CD4-positive, alpha-beta T cell treated with Interleukin-17A for 4 hours (primary cell): ENCODE data around the gene ATOH8.

ENCODE experiments used
- DNase-seq: peaks from one replicate; pipeline ENCODE4 v3.0.0-alpha.2; 2020; ENCODE audit warnings: mixed read lengths

Gene ATOH8

DNA sequence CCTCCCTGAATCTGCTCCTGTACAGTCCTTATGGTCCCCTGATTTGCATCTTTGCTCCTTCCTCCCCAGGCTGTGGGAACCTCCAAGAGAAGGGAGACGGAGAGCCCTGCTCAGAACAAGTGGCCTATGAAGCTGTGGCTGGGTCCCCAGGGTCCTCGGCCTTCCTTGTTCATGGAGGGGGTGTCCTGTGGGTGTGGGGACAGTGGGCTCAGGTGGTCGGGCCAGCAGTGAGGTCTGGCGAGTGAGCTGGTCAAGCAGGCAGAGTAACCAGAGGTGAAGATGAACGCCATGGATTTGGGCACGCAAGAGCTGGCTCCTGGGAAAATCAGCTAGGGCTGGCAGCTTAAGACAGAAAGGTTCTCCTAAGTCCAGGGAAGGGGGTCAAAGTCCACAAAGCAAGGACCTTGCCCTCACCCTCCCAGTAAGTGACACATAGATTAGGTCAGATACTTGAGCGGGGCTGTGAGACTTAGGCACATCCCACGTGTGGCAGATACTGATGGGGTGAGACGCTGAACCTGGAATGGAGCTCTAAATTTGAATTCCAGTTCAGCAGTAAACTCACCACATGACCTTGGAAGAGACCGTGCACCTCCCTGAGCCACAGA is 34.8 kb upstream of the ATOH8 start:
- no peak for DNase-seq

DNA sequence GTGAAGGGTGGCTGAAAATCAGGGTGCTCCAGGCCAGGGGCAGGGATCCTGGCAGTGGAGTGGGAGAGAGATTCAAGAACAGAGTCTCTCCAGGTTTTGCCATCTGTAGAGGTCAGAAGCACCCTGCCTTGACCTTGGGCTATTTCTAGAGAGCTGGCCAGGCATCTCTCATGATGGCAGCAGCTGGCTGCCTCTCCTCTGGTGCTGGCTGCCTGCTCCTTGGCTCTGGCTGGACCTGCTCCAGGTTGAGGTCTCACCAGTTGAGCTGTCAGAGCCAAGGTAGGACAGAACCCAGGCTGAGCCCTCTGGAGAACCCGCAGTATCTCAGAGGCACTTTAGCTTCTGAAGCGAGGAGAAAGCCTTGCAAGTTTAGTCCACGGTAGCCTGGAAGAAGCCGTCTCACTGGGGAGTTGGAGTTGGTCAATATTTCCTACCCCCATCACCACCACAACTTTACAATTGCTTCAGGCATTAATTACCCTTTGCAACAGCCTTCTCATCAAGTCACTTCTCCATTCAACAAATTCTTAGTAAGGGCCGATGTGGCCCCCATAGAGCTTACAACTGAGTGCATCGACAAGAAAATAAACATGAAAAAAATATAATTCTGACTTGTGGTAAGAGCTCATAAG is 34.1 kb upstream of the ATOH8 start:
- DNase-seq, result no peak

DNA sequence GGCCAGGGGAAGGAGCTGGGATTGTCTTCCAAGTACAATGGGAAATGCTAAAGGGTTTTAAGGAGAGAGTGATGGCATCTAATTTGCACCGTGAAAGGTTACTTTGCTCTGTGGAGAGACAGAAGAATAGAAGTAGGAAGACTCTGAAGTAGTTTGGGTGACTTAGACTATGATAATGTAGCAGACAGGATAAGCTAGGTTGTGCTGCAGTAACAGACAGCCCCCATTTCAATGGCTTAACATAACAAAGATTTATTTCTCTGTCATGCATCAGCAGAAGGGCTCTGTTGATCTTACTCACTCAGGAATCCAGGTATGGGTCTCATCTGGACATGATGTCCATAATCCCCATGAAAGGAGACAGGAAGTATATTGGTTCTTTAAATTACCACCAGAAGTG is 33.3 kb upstream of the ATOH8 start:
- no peak for DNase-seq

DNA sequence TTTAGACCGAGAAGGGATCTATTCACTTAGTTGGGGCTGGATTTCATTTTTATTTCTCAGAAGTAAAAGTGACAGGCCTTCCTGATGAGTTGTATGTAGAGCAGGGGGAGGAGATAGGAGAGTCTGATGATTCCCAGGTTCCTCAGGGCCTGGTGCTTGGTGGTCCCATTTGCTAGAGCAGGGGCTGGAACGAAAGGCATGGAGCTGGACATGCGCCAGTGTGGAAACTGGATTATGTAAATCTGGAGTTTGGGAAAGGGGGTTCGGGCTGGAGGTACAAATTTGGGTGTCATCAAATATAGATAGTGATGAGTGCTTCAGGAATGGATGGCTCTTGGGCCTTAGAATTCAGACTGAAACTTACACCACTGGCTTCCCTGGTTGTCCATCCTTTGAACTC is 32.1 kb upstream of the ATOH8 start:
- no peak for DNase-seq

DNA sequence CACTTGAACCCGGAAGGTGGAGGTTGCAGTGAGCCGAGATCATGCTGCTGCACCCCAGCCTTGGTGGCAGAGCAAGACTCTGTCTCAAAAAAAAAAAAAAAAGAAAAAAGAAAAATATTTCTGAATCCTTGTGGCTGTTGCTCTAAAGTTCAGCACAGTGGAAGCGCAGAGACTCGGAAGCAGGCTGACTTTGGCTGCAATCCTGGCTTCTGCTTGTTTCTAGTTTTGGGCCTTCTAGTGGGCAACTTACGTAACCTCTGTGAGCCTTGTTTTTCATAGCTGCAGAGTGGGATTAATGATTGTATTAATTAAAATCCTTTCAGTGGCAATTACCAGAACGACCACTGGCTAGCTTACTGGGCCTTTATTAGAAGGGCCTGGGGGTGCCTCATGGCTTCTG is 31.3 kb upstream of the ATOH8 start:
- no peak for DNase-seq

DNA sequence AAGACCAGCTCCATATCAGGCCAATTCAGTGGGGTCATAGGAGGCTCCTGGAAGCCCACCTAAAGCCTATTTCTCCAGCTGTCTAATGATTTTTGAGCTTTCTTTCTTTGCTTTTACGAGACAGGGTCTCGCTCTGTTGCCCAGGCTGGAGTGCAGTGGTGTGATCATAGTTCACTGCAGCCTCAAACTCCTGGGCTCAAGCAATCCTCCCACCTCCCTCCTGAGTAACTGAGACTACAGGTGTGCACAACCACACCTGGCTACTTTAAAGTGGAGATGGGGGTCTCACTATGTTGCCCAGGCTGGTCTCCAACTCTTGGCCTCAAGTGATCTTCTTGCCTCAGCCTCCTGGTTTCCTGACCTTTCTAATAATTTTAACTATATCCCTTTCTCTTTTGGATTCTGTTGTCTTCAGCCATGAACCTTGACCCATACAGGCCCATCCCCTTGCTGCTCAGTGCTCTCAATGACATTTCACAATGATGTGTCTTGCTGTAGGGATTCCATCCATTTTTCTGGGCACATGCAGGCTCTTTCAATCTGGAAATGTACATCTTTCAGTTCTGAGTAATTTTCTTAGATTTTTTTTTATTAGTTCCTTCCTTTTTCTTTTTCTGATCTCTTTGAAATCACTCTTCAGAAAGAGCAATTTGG is 30.0 kb upstream of the ATOH8 start:
- DNase-seq, result no peak

DNA sequence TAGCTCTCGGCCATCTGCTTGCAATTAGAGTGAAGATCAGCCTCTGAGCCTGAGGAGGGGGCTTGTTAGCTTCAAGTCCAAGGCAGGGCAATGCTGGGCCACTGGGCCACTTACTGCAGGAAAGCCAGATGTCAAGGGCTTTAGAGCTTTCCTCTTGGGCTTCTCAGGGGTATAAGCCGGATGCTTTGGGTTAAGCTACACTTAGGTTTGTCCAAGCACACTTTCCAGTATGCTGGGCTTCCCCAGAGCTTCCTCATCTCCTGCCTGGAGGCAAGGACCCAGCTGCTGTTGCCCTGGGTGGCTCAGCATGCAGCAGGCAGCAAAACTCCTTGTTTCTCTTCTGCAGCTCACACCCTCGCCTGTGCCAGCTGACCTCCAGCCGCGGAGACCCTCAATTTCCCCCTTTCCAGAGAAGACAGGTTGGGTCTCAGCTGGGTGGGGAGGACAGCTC is 29.0 kb upstream of the ATOH8 start:
- DNase-seq, result no peak

DNA sequence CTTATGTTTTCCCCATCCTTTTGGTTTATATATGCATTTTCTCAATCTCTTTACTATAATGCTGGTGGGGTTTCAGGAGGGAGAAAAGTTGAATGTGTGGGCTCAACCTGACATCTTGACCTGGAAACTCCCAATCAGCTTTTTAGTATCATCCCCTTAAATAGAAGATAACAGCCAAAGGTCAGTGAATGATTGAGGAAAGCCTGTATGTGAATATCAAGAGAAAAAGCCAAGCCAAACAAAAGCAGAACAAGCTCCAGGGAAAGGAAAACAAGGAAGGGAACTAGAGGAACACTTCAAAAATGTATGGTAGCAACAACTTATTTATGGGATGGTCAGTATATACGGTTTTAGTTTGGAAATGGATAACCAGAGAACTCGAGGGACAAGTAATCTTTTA is 28.3 kb upstream of the ATOH8 start:
- no peak for DNase-seq

DNA sequence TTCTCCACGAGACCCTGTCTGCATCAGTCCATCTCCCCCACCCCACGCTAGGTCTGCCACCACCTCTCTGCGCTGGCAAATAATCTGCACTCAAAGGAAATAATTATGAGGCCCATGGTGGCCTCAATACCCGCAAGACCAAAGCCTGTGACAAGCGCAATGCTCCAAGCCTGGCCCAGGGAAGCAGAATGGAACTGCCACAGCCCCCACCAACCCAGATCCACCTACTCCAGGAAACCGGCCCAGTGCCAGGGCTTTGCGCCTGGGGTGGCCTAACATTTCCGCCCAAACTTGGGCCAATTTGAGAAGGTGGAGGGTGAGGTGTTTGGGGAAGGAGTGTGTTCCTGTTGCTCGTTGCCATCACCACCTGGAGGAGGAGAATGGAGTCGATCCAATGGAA is 26.0 kb upstream of the ATOH8 start:
- DNase-seq, result no peak

DNA sequence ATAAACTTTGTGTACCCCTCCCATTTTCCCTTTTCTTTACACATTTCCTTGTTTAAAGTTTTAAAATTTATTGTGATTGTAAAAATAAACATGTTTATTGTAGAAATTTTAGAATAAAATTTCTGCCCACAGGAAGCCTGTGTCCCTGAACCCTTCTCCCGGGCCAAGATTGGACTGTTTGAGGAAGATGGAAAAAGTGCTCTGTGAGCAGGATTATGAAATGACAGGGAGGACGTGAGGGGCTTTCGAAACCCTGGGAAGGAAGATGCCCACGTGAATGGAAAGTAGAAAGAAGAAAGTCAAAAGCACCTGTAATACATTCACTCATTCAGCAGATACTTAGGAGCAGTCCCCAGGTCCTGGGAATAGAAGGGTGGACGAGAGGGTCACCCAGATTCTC is 25.4 kb upstream of the ATOH8 start:
- DNase-seq, result no peak

DNA sequence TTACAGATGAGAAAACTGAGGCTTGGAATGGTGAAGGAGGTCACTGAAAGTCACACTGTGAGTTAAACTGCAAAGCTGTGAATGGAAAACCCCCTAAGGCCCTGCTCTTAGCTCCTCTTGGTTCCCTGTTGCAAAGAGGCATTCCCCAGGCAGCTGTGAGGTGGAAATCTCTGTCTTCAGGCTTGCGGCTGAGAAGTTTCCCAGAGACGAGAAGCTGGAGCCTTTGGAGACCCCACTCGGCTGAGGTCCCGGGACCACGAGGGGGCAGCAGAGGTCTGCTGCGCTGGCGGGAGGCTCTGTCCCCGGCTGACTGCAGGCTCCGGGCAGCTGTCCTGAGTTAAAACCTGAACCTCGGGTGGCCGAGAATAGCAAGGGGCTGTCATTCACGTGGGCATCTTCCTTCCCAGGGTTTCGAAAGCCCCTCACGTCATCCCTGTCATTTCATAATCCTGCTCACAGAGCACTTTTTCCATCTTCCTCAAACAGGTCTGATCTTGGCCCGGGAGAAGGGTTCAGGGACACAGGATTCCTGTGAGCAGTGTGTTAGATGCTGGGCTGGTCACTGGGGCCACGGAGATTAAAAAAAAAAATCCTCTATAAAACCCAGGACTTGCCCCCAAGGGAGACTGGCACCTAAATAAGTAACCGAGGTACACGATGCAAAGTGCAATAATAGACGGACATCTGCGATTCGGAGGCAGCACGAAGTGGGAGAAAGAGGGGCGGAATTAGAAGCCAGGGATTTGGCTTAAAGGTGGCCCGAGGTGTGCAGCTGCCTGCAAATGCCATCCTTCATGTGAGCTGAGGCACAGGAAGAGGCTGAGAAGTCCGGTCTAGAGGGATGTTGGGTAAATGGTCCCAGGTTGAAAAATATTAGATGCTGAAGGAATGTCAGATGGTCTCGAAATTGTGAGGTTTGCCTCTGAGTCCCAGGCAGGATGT is 24.6 kb upstream of the ATOH8 start:
- DNase-seq, result peak; percentile 77

DNA sequence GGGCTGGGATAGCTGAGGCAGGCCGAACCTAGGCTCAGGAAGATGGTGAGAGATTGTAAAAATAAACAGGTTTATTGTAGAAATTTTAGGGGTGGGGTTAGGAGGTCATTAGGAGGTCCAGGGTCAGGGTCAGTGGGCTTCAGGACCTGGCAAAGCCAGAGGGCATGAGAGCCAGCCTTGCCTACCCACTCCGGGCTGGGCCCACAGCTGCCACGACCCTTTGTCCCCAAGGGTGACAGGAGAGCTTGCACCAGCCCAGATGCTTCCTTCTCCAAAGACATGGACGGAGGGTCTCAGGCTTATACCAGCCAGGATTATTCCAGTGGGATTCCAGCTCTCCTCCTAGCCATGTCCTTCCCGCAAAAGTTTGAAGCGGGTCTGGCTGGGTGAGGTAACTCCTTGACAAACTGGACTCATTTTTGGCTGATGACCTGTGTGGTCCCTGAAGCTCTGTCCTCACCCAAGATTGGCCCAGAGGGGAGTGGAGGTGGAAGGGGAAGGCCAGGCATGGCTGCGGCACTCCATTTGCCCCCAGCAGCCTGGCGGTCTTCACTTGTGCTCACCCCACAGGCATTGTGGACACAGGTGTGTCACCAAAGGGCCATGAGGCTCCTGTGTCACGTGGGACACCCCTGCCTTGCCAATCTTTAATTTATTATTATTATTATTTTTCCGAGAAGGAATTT is 23.8 kb upstream of the ATOH8 start:
- DNase-seq, result no peak

DNA sequence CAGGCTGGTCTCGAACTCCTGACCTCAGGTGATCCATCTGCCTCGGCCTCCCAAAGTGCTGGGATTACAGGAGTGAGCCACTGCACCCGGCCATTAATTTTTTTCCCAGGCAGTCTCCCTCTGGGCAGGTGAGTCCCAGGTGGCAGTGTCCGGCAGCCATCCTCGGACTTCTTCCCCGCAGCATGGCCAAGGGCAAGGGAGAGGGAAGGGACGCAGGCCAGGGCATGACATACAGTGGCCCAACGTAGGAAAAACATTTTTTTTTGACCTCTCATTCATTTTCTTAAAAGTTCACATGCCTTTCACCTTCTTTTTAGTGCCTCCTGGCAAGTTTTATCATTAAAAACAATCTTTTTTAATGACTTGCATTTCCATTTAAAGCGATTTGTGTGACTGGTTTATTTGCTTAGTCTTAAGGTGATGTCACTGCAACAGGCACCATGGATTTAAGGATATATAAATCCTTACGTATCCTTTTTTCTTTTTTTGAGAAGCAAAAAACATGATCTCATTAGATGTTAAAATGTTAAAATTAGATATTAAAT is 23.0 kb upstream of the ATOH8 start:
- no peak for DNase-seq

DNA sequence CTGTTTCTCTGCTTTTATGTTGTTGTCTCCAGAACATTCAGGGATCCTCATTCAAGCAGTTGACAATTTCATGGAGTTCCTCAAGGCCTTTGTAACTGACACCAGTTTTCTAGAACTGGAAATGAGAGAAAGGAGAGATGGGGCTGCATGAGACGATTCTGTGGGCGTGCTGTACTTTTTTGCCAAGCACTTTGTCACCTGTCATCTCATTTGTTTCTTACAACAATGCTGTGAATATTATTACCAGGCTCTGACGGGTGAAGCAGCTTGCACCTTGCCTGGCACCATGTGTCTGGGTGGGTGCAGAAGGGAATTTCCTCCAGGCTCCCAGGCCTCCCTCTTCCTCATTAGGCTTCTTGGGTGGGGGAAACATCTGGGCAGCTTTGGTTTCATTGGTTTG is 22.2 kb upstream of the ATOH8 start:
- no peak for DNase-seq

DNA sequence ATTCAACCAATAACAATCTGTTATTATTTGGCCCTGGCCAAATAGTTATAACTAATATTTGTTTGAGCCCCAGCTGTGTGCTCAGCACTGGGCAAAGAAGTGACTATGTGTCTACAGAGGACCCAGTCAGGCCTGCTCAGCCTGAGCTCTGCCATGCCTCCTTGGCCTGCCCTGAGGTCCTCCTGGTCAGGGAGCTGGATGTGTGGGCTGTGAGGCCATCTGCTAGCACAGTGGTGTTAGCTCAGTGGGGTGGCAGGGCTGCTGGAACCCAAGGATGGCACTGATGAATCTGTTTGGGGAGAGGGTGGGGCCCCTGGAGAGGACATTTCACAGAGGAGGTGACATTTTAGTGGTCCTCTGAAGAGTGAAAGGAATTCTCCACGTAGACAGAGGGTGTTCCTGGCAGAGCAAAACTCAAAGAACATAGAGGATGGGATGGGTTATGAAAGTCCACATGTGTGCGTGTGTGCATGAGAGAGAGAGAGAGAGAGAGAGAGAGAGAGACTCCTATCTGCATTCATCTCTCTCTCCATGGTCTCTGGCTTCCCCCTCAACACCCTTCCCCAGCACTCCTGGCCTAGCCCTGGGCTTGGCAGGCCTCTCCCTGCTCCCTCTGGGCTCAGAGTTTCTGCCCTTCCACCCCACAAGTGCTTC is 21.2 kb upstream of the ATOH8 start:
- no peak for DNase-seq

DNA sequence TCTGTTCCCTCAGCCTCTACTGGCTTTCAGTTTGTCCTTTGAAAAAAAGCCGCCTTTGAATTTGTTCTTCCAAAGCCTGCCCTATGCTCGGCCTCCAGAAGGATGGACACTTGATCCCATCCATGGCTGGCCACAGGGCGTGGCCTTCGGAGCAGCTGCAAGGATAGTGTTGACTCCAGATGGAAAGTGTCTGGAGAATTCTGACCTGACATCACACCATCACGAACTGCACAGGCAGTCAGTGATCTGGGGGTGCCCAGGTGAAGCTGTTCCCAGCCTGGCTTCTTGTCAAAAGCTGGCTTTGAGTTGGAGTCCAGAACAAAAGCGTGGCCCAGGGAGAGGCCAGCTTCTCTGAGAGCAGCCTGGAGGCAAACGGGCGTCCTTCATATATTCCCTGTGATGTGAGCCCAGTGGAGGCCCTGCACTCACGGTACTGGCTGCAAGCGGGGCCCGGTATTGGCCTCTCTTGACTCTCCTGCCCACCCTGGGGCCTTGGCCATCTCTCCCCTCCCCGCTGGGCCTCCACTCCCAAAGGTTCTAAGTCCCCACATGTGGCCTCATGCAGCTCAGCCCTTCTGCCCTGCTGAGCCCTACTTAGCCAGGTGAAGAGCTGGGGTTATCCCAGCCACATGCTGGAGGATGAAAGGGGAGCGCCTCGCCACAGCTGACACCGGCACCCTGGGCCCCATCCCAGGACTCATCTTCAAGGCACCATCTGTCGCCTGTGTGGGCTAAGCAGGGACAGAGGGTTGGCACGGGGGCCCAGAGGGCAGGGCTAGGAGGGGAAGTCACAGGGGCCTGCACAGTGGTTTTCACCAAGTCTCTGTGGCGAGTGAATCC is 20.4 kb upstream of the ATOH8 start:
- no peak for DNase-seq

DNA sequence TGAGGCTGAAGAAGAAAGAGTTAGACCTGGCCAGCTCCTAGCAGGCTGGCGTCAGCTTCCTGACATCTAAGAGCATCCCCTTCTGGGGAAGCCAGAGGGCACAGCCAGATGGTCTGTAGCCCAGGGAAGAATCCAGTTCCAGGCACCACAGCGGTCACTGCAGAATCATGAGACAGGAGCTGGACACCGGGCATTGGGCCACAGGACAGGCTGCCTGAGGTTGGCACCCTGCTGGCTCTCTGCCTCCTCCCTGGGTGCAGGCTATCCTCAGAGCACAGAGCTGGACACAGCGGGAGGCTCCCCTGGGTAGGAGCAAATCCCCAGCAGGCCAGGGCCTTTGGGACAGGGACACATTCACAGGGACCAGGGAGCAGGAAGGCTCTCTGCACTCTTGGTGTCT is 19.8 kb upstream of the ATOH8 start:
- no peak for DNase-seq

DNA sequence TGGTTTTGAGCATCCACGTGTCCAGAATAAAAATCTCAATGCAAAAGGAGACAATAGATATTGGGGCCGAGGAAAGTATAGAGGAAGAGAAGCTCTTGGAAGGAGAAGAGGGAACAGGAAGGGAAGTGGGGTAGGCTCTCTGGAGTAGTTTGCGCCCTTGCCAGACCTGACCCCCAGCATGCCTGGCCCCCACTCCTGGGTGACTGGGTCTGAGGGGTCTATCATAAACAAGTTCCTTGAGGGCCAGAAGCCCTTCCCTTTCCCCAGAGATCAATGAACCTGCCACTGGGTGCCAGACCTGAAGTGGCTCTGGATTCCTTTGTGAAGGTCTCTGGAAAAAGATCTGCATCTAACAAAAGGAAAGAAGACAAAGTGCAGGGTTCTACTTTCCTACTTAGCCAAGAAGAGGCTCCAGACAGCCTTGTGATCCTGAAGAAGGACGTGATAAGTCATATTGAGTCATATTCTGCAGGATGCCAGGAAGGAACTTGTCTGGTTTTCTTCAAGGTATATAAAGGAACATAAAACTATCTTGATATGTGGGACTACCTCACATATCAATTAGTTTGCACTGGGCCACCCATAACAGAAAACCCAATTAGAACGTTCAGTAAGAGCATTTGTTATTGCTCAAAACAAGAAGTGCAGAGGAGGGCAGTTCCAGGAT is 18.7 kb upstream of the ATOH8 start:
- DNase-seq, result no peak

DNA sequence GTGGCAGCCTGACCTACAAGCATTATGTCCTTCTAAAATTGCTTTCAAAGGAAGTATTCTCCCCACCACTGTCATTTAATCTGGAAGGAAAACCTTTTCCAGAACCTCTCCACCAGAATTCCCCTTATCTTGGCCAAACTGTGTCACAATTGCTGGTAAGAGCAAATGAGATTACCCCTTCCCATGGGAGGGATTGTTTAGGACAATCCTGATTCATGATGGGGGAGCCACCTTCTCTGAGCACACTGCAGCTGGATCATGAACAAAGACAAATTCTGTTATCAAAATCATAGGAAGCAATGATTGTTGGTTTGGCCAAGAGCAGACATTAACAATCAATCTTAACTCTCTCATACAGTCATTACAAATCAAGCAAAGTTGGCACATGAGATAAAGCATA is 18.1 kb upstream of the ATOH8 start:
- DNase-seq, result no peak
